HCT116 (cell line): ENCODE results near the gene MEP1B.

Source experiments
- EZH2phosphoT487 ChIP-seq: fragments of 200-600 bp; IDR thresholded peaks from 2 replicates; pipeline ENCODE4 v1.6.1; 2018; ENCODE audit warnings: antibody characterized with exemption, borderline replicate concordance
- POLR2A ChIP-seq: IDR thresholded peaks from 2 replicates; pipeline ENCODE4 v1.7.0; 2011; ENCODE audit warnings: borderline replicate concordance; ENCODE audit not compliant: insufficient read depth, insufficient read length; ENCODE audit errors: extremely low read depth
- POLR2AphosphoS5 ChIP-seq: IDR thresholded peaks from 2 replicates; pipeline ENCODE4 v1.6.1; 2011; ENCODE audit warnings: mild to moderate bottlenecking, low read depth, low read length, moderate library complexity
- YY1 ChIP-seq: IDR thresholded peaks from 2 replicates; pipeline ENCODE4 v1.6.1; 2011; ENCODE audit warnings: low read length, low read depth, moderate library complexity, mild to moderate bottlenecking; ENCODE audit not compliant: insufficient replicate concordance; ENCODE audit errors: extremely low read depth
- TF ChIP-seq, protein P1 (sequence below), 3 experiments: fragments of 200-600 bp in 1 of 3; sonication (generic) in 1 of 3; IDR thresholded peaks in 2 of 3; conservative IDR thresholded peaks in 1 of 3; 2 replicates each; pipeline ENCODE4 v1.5.1; 2012 to 2017; ENCODE audit warnings: low read depth in 2 of 3, low read length in 2 of 3, antibody characterized with exemption in 1 of 3, borderline replicate concordance in 1 of 3, control low read depth in 1 of 3, mild to moderate bottlenecking in 1 of 3, mixed read lengths in 1 of 3, mixed run types in 1 of 3, moderate library complexity in 1 of 3; ENCODE audit not compliant: insufficient read depth in 1 of 3
- TF ChIP-seq, protein P2 (sequence below): IDR thresholded peaks from 2 replicates; pipeline ENCODE4 v1.6.1; 2012

DNA sequence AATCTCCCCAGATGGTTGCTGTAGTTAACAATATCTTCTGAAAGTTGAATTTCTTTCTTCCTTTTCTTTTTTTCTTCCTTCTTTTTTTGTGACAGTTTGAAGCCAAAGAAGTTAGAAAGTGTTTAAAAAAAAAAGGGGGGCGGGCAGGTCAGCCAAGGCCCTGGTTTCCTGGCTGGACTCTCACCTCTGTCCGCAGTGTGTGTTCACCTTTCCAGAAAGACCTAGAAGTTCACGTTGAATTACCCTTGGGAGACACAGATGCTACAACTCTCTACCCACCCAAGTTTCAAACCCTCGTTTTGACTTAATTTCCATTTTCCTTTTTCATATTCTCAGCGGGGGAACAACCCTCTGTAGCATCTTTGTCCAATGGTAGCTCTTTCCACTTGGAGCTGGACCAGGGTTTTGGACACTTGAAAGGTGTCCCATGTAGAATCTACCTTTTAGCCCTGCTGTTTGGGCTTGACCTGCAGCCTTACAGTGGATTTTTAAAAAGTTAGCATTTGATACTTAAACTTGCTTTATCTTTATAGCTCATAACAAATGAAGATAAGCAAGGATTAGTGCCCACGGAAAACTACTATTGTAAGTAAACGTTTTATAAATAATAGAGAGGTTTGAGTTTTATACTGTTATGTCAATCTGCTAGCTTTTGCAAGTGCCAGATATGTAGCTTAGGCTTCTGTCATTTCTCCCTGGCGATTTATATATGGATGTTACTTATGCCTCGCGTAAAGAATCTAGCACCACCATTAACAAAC lies 20.0 kb downstream of the MEP1B start:
- TF ChIP-seq POLR2AphosphoS5 (no peak), EZH2phosphoT487 (no peak), YY1 (no peak), POLR2A (no peak)
- TF ChIP-seq, protein P1, sequence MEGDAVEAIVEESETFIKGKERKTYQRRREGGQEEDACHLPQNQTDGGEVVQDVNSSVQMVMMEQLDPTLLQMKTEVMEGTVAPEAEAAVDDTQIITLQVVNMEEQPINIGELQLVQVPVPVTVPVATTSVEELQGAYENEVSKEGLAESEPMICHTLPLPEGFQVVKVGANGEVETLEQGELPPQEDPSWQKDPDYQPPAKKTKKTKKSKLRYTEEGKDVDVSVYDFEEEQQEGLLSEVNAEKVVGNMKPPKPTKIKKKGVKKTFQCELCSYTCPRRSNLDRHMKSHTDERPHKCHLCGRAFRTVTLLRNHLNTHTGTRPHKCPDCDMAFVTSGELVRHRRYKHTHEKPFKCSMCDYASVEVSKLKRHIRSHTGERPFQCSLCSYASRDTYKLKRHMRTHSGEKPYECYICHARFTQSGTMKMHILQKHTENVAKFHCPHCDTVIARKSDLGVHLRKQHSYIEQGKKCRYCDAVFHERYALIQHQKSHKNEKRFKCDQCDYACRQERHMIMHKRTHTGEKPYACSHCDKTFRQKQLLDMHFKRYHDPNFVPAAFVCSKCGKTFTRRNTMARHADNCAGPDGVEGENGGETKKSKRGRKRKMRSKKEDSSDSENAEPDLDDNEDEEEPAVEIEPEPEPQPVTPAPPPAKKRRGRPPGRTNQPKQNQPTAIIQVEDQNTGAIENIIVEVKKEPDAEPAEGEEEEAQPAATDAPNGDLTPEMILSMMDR (IDR thresholded peaks at IDR 0.05 in 2 of 3, conservative IDR thresholded peaks at IDR 0.05 in 1 of 3; ENCODE audit: borderline replicate concordance in 1 of 3, insufficient read depth in 1 of 3, low read depth in 2 of 3, low read length in 2 of 3): no peak
- TF ChIP-seq, protein P2, sequence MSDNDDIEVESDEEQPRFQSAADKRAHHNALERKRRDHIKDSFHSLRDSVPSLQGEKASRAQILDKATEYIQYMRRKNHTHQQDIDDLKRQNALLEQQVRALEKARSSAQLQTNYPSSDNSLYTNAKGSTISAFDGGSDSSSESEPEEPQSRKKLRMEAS: no peak
